Measurements from ENCODE around the gene SPTLC2.

The SPTLC2 gene

DNA sequence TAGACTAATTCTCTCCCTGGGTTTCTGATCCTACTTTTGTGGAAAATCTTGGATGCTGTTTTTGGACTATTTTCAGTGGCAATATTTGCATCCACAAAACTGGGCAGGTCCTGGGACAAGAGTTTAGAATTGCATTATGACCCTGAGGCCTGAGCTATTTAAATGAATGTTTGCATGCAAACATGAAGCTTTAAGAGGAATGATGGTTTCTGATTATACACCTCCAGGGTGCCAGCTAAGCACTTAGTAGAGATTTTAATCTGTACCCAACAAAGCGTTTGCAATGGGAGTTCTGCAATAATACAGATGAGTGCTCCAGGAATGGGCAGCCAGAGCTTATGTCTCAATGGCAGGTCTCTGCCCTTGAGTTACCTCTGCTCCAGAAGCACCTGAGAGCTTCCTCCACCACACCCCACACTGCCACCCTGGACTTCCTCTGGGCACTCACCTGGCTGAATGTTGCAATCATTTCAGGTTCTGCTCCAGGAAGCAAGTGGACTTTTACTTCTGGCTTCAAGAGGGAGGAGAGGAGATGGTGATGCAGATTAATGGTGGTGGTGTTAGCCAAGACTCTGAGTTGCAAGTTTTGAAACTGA is 6.0 kb upstream of the SPTLC2 start:
- Histone ChIP-seq H3K4me3 (ENCODE audit: low read depth in 1 of 2, low read length in 1 of 2) (no peak overlapping the region), H3K4me1 (ENCODE audit: control insufficient read depth in 1 of 2, insufficient read depth in 1 of 2, low read depth in 1 of 2, low read length in 1 of 2) (peaks cover 0 to 5% of the 10 kb centered on the region in 2 experiments)
- no peak for TF ChIP-seq CTCF (IDR thresholded peaks at IDR 0.05)

GRCh38 chr14:77620222-77620870 is 3.9 kb upstream of the SPTLC2 start:
- no peak overlapping the region for H3K27ac ChIP-seq
- no peak overlapping the region for H3K4me3 ChIP-seq (ENCODE audit: low read depth in 1 of 2, low read length in 1 of 2)
- no peaks in the 10 kb centered on the region for H3K9me3 ChIP-seq
- peaks cover 9 to 11% of the 10 kb centered on the region in 2 experiments for H3K4me1 ChIP-seq (ENCODE audit: control insufficient read depth in 1 of 2, insufficient read depth in 1 of 2, low read depth in 1 of 2, low read length in 1 of 2)
- no peaks in the 10 kb centered on the region for H3K27me3 ChIP-seq
- TF ChIP-seq CTCF (IDR thresholded peaks at IDR 0.05) = no peak
- no peaks in the 10 kb centered on the region for H3K36me3 ChIP-seq

More for the DNA sequence above, 6.0 kb upstream of the SPTLC2 start:
- Histone ChIP-seq H3K27me3 (no peaks in the 10 kb centered on the region), H3K27ac (no peak overlapping the region), H3K9me3 (no peaks in the 10 kb centered on the region), H3K36me3 (no peaks in the 10 kb centered on the region)

DNA sequence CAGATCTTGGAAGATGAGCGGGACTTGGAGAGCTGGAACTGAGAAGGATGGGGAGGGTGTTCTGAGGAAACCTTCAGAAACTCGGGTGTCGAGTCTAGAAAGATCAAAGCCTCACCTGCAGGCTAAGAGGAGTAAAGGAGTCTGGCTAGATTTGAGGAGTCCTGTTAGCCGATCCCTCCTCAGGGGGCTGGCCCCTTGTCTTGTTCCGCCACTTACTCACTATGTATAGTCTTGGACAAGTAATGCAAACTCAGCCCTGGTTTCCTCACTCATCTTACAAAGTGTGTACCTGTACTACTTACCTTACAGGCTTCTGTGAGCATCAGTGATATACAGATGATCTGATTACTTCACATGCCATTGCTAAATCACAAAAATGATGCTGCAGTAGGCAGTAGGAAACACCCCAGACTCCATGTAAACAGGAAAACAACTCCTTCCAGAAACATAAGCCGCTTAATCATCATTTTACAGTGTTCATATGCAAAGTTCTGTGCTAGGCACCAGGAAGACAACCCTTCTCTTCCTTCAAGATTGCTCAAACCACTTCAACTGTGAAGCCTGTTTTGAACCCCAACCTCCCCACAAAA is 2.0 kb upstream of the SPTLC2 start:
- H3K27me3 ChIP-seq = no peaks in the 10 kb centered on the region
- H3K4me3 ChIP-seq (ENCODE audit: low read depth in 1 of 2, low read length in 1 of 2) = no peak overlapping the region
- no peaks in the 10 kb centered on the region for H3K36me3 ChIP-seq
- peaks cover 28 to 30% of the 10 kb centered on the region in 2 experiments for H3K4me1 ChIP-seq (ENCODE audit: control insufficient read depth in 1 of 2, insufficient read depth in 1 of 2, low read depth in 1 of 2, low read length in 1 of 2)
- H3K27ac ChIP-seq = no peak overlapping the region
- H3K9me3 ChIP-seq = no peaks in the 10 kb centered on the region
- TF ChIP-seq CTCF (IDR thresholded peaks at IDR 0.05) = no peak

- Histone ChIP-seq H3K9me3 (no peaks in the 10 kb centered on the region), H3K36me3 (no peaks in the 10 kb centered on the region), H3K4me3 (ENCODE audit: low read depth in 1 of 2, low read length in 1 of 2) (peak overlapping the region; percentile 93 to 94), H3K27ac (peak overlapping the region; percentile 93), H3K4me1 (ENCODE audit: control insufficient read depth in 1 of 2, insufficient read depth in 1 of 2, low read depth in 1 of 2, low read length in 1 of 2) (peaks cover 43 to 44% of the 10 kb centered on the region in 2 experiments), H3K27me3 (no peaks in the 10 kb centered on the region)
- no peak for TF ChIP-seq CTCF (IDR thresholded peaks at IDR 0.05)
Observed at GRCh38 chr14:77616133-77616453, 344 bp downstream of the SPTLC2 start.

DNA sequence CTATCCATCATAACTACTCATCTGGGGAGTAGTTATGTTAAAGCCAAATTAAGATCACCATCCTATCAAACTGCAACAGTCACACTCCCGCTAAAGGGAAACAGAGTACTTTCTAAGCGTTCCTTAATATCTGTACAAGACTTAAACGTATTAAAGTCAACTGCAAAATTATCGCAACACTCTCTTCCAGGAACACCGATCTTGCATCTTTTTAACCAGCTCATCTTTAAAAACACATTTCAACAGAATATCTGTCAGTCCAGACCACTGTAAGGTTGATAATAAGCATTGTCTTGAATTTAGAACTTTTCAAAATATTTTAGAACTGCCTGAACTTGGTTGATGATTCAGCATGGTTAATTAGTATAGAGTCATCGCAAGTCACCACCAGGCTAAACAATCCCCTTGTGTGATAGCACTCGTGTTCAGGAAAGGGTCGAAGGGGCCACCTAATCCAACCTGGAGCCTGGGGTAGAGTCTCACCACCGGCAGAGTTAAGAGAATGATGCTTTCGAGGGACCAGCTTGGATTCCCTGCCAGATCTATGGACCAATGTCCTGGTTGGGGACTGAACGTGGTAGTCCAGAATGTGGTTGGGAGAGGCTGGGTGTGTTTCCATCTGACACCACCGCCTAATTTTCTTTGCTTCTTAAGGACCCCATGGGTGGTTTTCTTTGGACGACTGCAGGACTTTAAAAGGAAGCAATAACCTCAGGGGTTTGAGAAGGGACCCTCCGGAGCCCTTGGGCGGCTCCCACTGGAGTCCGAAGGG is 890 bp downstream of the SPTLC2 start:
- Histone ChIP-seq H3K36me3 (no peaks in the 10 kb centered on the region), H3K4me1 (ENCODE audit: control insufficient read depth in 1 of 2, insufficient read depth in 1 of 2, low read depth in 1 of 2, low read length in 1 of 2) (peaks cover 43 to 44% of the 10 kb centered on the region in 2 experiments), H3K9me3 (no peaks in the 10 kb centered on the region), H3K4me3 (ENCODE audit: low read depth in 1 of 2, low read length in 1 of 2) (peak overlapping the region; percentile 93 to 94), H3K27me3 (no peaks in the 10 kb centered on the region), H3K27ac (peak overlapping the region; percentile 93)
- no peak for TF ChIP-seq CTCF (IDR thresholded peaks at IDR 0.05)
